ENCODE data around the gene HES7.

HES7 gene

GRCh38 chr17:8159032-8159400, 35.1 kb upstream of the HES7 start:
- peak overlapping the region in 6 of 11 experiments; percentile 7 to 100 (median 45); a peak in 3 of 22 replicates for H3K9ac ChIP-seq
- peak overlapping the region in 10 of 11 experiments; percentile 27 to 100 (median 100); a peak in 12 of 22 replicates for H3K4me2 ChIP-seq
- no peak overlapping the region for H3K27ac ChIP-seq
- peaks cover 68 to 80% (median 76%) of the 10 kb centered on the region in 10 experiments for H3K4me1 ChIP-seq
- H3K36me3 ChIP-seq: peaks cover 13 to 30% (median 21%) of the 10 kb centered on the region in 11 experiments; a peak in 20 of 22 replicates
- no peaks in the 10 kb centered on the region for H3K9me3 ChIP-seq (replicated peaks in 1 of 11)
- no peak for TF ChIP-seq Cebpa-rat (IDR thresholded peaks at IDR 0.05)
- peaks cover 10 to 45% (median 26%) of the 10 kb centered on the region in 11 experiments; a peak in 17 of 22 replicates for H4K20me1 ChIP-seq
- H3K4me3 ChIP-seq: no peak overlapping the region
- no peaks in the 10 kb centered on the region for H3K27me3 ChIP-seq

GRCh38 chr17:8158267-8159031, 34.5 kb upstream of the HES7 start:
- Histone ChIP-seq H3K9ac (peak overlapping the region in 10 of 11 experiments; percentile 36 to 67 (median 44); a peak in 18 of 22 replicates), H3K4me3 (peak overlapping the region in 2 of 10 experiments; percentile 25 to 39; a peak in 3 of 20 replicates), H3K36me3 (peaks cover 13 to 30% (median 21%) of the 10 kb centered on the region in 11 experiments; a peak in 20 of 22 replicates), H3K4me1 (peaks cover 68 to 80% (median 76%) of the 10 kb centered on the region in 10 experiments), H4K20me1 (peaks cover 10 to 45% (median 26%) of the 10 kb centered on the region in 11 experiments; a peak in 17 of 22 replicates), H3K4me2 (peak overlapping the region; percentile 24 to 91 (median 54); a peak in 20 of 22 replicates), H3K9me3 (replicated peaks in 1 of 11) (no peaks in the 10 kb centered on the region), H3K27ac (peak overlapping the region in 10 of 11 experiments; percentile 24 to 88 (median 60); a peak in 17 of 22 replicates), H3K27me3 (no peaks in the 10 kb centered on the region)
- TF ChIP-seq Cebpa-rat (IDR thresholded peaks at IDR 0.05): no peak

- peak overlapping the region; percentile 73 to 97 (median 86) for H3K27ac ChIP-seq
- peaks cover 12 to 27% (median 19%) of the 10 kb centered on the region in 11 experiments; a peak in 20 of 22 replicates for H3K36me3 ChIP-seq
- peaks cover 68 to 82% (median 76%) of the 10 kb centered on the region in 10 experiments for H3K4me1 ChIP-seq
- H3K4me2 ChIP-seq: peak overlapping the region; percentile 85 to 99 (median 97)
- no peak for TF ChIP-seq Cebpa-rat (IDR thresholded peaks at IDR 0.05)
- peak overlapping the region; percentile 51 to 70 (median 59) for H3K4me3 ChIP-seq
- peaks cover 7 to 42% (median 19%) of the 10 kb centered on the region in 11 experiments; a peak in 17 of 22 replicates for H4K20me1 ChIP-seq
- H3K9ac ChIP-seq: peak overlapping the region; percentile 77 to 94 (median 83)
- no peaks in the 10 kb centered on the region for H3K9me3 ChIP-seq (replicated peaks in 1 of 11)
- H3K27me3 ChIP-seq: no peaks in the 10 kb centered on the region
These were observed 32.5 kb upstream of the HES7 start for GRCh38 chr17:8156246-8156992.

GRCh38 chr17:8155996-8156245, 32.0 kb upstream of the HES7 start:
- no peaks in the 10 kb centered on the region for H3K9me3 ChIP-seq (replicated peaks in 1 of 11)
- H3K36me3 ChIP-seq: peaks cover 8 to 22% (median 14%) of the 10 kb centered on the region in 11 experiments; a peak in 20 of 22 replicates
- H3K4me1 ChIP-seq: peaks cover 64 to 82% (median 73%) of the 10 kb centered on the region in 10 experiments
- TF ChIP-seq Cebpa-rat (IDR thresholded peaks at IDR 0.05): no peak
- no peaks in the 10 kb centered on the region for H3K27me3 ChIP-seq
- H4K20me1 ChIP-seq: peaks cover 7 to 39% (median 16%) of the 10 kb centered on the region in 11 experiments; a peak in 19 of 22 replicates
- peak overlapping the region; percentile 51 to 66 (median 56) for H3K4me3 ChIP-seq
- peak overlapping the region; percentile 82 to 99 (median 97) for H3K4me2 ChIP-seq
- peak overlapping the region; percentile 23 to 97 (median 69) for H3K27ac ChIP-seq
- peak overlapping the region; percentile 54 to 94 (median 72) for H3K9ac ChIP-seq

- H3K27me3 ChIP-seq: no peaks in the 10 kb centered on the region
- peak overlapping the region; percentile 54 to 94 (median 72) for H3K9ac ChIP-seq
- peak overlapping the region; percentile 51 to 66 (median 56) for H3K4me3 ChIP-seq
- peaks cover 12 to 39% (median 20%) of the 10 kb centered on the region in 11 experiments for H4K20me1 ChIP-seq
- TF ChIP-seq Cebpa-rat (IDR thresholded peaks at IDR 0.05): no peak
- H3K36me3 ChIP-seq: peaks cover 8 to 21% (median 13%) of the 10 kb centered on the region in 11 experiments; a peak in 21 of 22 replicates
- peak overlapping the region; percentile 82 to 99 (median 97) for H3K4me2 ChIP-seq
- H3K27ac ChIP-seq: peak overlapping the region; percentile 23 to 97 (median 69)
- H3K9me3 ChIP-seq (replicated peaks in 1 of 11): no peaks in the 10 kb centered on the region
- H3K4me1 ChIP-seq: peaks cover 64 to 82% (median 73%) of the 10 kb centered on the region in 10 experiments
These were observed 31.5 kb upstream of the HES7 start for GRCh38 chr17:8155231-8155995.

GRCh38 chr17:8154608-8155155, 30.8 kb upstream of the HES7 start:
- no peaks in the 10 kb centered on the region for H3K27me3 ChIP-seq
- no peak for TF ChIP-seq Cebpa-rat (IDR thresholded peaks at IDR 0.05)
- H3K4me2 ChIP-seq: peak overlapping the region; percentile 82 to 99 (median 97)
- peak overlapping the region; percentile 27 to 97 (median 86); a peak in 19 of 22 replicates for H3K27ac ChIP-seq
- H3K4me1 ChIP-seq: peaks cover 64 to 81% (median 73%) of the 10 kb centered on the region in 10 experiments
- H3K9ac ChIP-seq: peak overlapping the region; percentile 47 to 94 (median 72)
- peak overlapping the region in 4 of 10 experiments; percentile 6 to 64 (median 17); a peak in 4 of 20 replicates for H3K4me3 ChIP-seq
- H3K9me3 ChIP-seq (replicated peaks in 1 of 11): no peaks in the 10 kb centered on the region
- H3K36me3 ChIP-seq: peaks cover 10 to 22% (median 15%) of the 10 kb centered on the region in 11 experiments
- peaks cover 18 to 39% (median 20%) of the 10 kb centered on the region in 11 experiments for H4K20me1 ChIP-seq

DNA sequence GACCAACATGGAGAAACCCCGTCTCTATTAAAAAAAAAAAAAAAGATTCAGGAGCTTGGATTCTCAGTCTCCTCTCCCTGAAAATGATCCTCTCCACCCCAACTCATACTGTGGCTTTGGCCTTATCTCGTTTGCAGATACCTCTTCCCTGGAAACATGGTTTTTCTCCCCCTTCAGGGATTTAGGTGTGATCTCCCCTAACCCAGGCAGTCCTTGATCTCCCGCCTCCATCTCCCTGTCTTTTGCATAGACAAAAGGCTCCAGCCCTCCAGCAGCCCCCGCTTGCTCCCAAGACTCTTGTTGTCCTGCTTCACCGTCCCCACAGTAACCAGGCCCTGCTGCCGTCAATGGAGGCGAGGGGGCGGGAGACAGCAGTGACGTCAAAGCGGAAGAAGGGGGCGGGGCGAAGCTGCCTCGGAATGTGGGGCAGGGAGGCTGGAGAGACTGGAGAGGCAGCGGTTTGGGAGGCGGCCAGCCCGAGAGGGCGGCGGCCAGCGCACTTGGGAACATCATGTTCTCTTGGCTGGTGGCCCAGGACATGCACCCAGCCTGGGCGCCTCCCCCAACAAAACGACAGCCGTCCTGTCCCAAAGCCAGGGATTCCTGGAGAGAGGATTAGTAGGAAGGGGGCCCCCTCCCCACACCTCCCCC, 30.2 kb upstream of the HES7 start:
- H3K4me2 ChIP-seq: peak overlapping the region; percentile 82 to 99 (median 97)
- peaks cover 11 to 22% (median 16%) of the 10 kb centered on the region in 11 experiments for H3K36me3 ChIP-seq
- H3K9me3 ChIP-seq (replicated peaks in 1 of 11): no peaks in the 10 kb centered on the region
- peak overlapping the region; percentile 27 to 97 (median 87) for H3K27ac ChIP-seq
- H4K20me1 ChIP-seq: peaks cover 15 to 39% (median 21%) of the 10 kb centered on the region in 11 experiments
- no peaks in the 10 kb centered on the region for H3K27me3 ChIP-seq
- no peak for TF ChIP-seq Cebpa-rat (IDR thresholded peaks at IDR 0.05)
- H3K4me3 ChIP-seq: peak overlapping the region in 6 of 10 experiments; percentile 5 to 64 (median 14); a peak in 5 of 20 replicates
- peaks cover 58 to 76% (median 67%) of the 10 kb centered on the region in 10 experiments for H3K4me1 ChIP-seq
- H3K9ac ChIP-seq: peak overlapping the region; percentile 47 to 94 (median 72)

All from BLaER1 treated with 17β-estradiol and CSF1 and Interleukin-3, amounts not matched to agents 10 nM and 100 nM (cell line).